IMR-90 (cell line): ENCODE measurements around the gene RHBDD1. TPM values are rescaled to one million over a fixed set of nuclear protein-coding genes. Genes with fewer than 3 reads are reported as not detected.

Experiments used
- ATAC-seq: fragments of 200-7000 bp; cut with Tn5 transposase; 2 replicates; pipeline ENCODE4 v1.9.1; 2020; ENCODE audit warnings: low read depth, mild to moderate bottlenecking, moderate library complexity
- BruUV-seq: library from RNA; stranded (reverse); fragments of 400-500 nt; replicated peaks from 2 replicates; lab custom pipeline; 2021; lab: Mats Ljungman, UMichigan
- CTCF ChIA-PET: fragments of 300-600 bp; formaldehyde crosslinking; extraction: SDS; loops from one replicate; lab custom pipeline; 2021; ENCODE audit warnings: antibody characterized with exemption; lab: Yijun Ruan, JAX
- POLR2A ChIA-PET: fragments of 300-600 bp; sonication (Branson Sonifier 250); formaldehyde crosslinking; loops from one replicate; lab custom pipeline; 2022; ENCODE audit warnings: antibody characterized with exemption; ENCODE audit not compliant: unreplicated experiment; lab: Charles Lee
- DNase-seq: peaks from one replicate; pipeline ENCODE4 v3.0.0; 2013
- H2AFZ ChIP-seq: replicated peaks from 2 replicates; pipeline ENCODE3; 2013; ENCODE audit warnings: low read length, mild to moderate bottlenecking; ENCODE audit not compliant: poor library complexity
- H2AK5ac ChIP-seq: 2 replicates; pipeline ENCODE4 v1.6.1; 2013; ENCODE audit warnings: low read depth, low read length, inconsistent platforms
- H2AK9ac ChIP-seq: replicated peaks from 2 replicates; pipeline ENCODE3; 2013; ENCODE audit warnings: mild to moderate bottlenecking, low read depth, low read length, moderate library complexity; ENCODE audit not compliant: poor library complexity
- H2BK120ac ChIP-seq: 2 replicates; pipeline ENCODE4 v1.6.1; 2013; ENCODE audit warnings: low read depth, low read length, inconsistent platforms
- H2BK15ac ChIP-seq: 3 replicates; pipeline ENCODE4 v1.6.1; 2013; ENCODE audit warnings: low read depth, low read length, inconsistent platforms
- H2BK20ac ChIP-seq: 2 replicates; pipeline ENCODE4 v1.6.1; 2013; ENCODE audit warnings: low read depth, mild to moderate bottlenecking, inconsistent platforms, low read length, moderate library complexity
- H2BK5ac ChIP-seq: 2 replicates; pipeline ENCODE4 v1.6.1; 2013; ENCODE audit warnings: mild to moderate bottlenecking, low read depth, low read length, inconsistent platforms; ENCODE audit not compliant: poor library complexity, severe bottlenecking
- H3K14ac ChIP-seq: replicated peaks from 2 replicates; pipeline ENCODE4 v1.6.1; 2013; ENCODE audit warnings: low read depth, low read length, inconsistent platforms
- H3K18ac ChIP-seq: 2 replicates; pipeline ENCODE4 v1.6.1; 2013; ENCODE audit warnings: low read depth, low read length, control low read depth
- H3K23ac ChIP-seq: 2 replicates; pipeline ENCODE4 v1.6.1; 2013; ENCODE audit warnings: low read depth, low read length, inconsistent platforms
- H3K27ac ChIP-seq: 2 replicates; pipeline ENCODE4 v1.5.1; 2013; ENCODE audit warnings: mild to moderate bottlenecking, control low read depth, low read length; ENCODE audit not compliant: insufficient read depth
- H3K27me3 ChIP-seq: 2 replicates; pipeline ENCODE4 v1.6.1; 2013; ENCODE audit warnings: low read length; ENCODE audit not compliant: control insufficient read depth, insufficient read depth
- H3K36me3 ChIP-seq: 2 replicates; pipeline ENCODE4 v1.6.1; 2013; ENCODE audit warnings: low read length, mixed read lengths; ENCODE audit not compliant: control insufficient read depth, insufficient read depth
- H3K4ac ChIP-seq: 2 replicates; pipeline ENCODE4 v1.6.1; 2013; ENCODE audit warnings: low read depth, low read length, inconsistent platforms
- H3K4me1 ChIP-seq: 2 replicates; pipeline ENCODE4 v1.6.1; 2013; ENCODE audit warnings: low read length, mixed read lengths; ENCODE audit not compliant: control insufficient read depth, insufficient read depth
- H3K4me2 ChIP-seq: 2 replicates; pipeline ENCODE4 v1.6.1; 2013; ENCODE audit warnings: low read depth, mild to moderate bottlenecking, control low read depth, low read length, moderate library complexity
- H3K4me3 ChIP-seq: 2 replicates; pipeline ENCODE4 v1.5.1; 2013; ENCODE audit warnings: low read depth, mild to moderate bottlenecking, control low read depth, low read length, moderate library complexity; ENCODE audit not compliant: insufficient read depth
- H3K56ac ChIP-seq: 2 replicates; pipeline ENCODE4 v1.6.1; 2013; ENCODE audit warnings: low read length, inconsistent platforms; ENCODE audit not compliant: insufficient read depth; ENCODE audit errors: extremely low read depth
- H3K79me1 ChIP-seq, 2 experiments: 2 replicates each; pipeline ENCODE4 v1.6.1; 2013; ENCODE audit warnings: low read length in 2 of 2, inconsistent platforms in 1 of 2, low read depth in 1 of 2
- H3K9ac ChIP-seq: 2 replicates; pipeline ENCODE4 v1.6.1; 2013; ENCODE audit warnings: low read depth, low read length, control low read depth
- H3K9me1 ChIP-seq: 2 replicates; pipeline ENCODE4 v1.6.1; 2013; ENCODE audit warnings: low read length, inconsistent platforms; ENCODE audit not compliant: insufficient read depth
- H3K9me3 ChIP-seq: 2 replicates; pipeline ENCODE4 v1.6.1; 2013; ENCODE audit warnings: low read length; ENCODE audit not compliant: control insufficient read depth, insufficient read depth
- H4K20me1 ChIP-seq: 2 replicates; pipeline ENCODE4 v1.6.1; 2013; ENCODE audit warnings: low read length, inconsistent platforms; ENCODE audit not compliant: insufficient read depth
- H4K5ac ChIP-seq: 2 replicates; pipeline ENCODE4 v1.6.1; 2013; ENCODE audit warnings: mild to moderate bottlenecking, low read depth, low read length, control low read depth
- H4K8ac ChIP-seq, 2 experiments: 2 replicates each; pipeline ENCODE4 v1.6.1; 2013; ENCODE audit warnings: low read depth in 2 of 2, low read length in 2 of 2, control low read depth in 1 of 2, inconsistent platforms in 1 of 2
- H4K91ac ChIP-seq: 2 replicates; pipeline ENCODE4 v1.6.1; 2013; ENCODE audit warnings: low read depth, low read length, inconsistent platforms; ENCODE audit not compliant: insufficient read depth
- BHLHE40 ChIP-seq: fragments of 150-350 bp; IDR thresholded peaks from 2 replicates; pipeline ENCODE4 v1.6.1; 2016; ENCODE audit warnings: mild to moderate bottlenecking, low read depth, low read length
- CHD1 ChIP-seq: IDR thresholded peaks from 2 replicates; pipeline ENCODE4 v1.6.1; 2012; ENCODE audit warnings: low read depth, low read length, improper control_type of control experiment
- FOS ChIP-seq: fragments of 150-350 bp; IDR thresholded peaks from 2 replicates; pipeline ENCODE4 v1.6.1; 2016; ENCODE audit warnings: low read depth, low read length
- MAFK ChIP-seq: IDR thresholded peaks from 2 replicates; pipeline ENCODE4 v1.6.1; 2012; ENCODE audit warnings: low read depth, low read length, improper control_type of control experiment
- MAZ ChIP-seq: IDR thresholded peaks from 2 replicates; pipeline ENCODE4 v1.6.1; 2012; ENCODE audit warnings: low read depth, mild to moderate bottlenecking, low read length, improper control_type of control experiment, moderate library complexity, borderline replicate concordance
- MXI1 ChIP-seq: IDR thresholded peaks from 2 replicates; pipeline ENCODE4 v1.6.1; 2012; ENCODE audit warnings: low read depth, mild to moderate bottlenecking, low read length, moderate library complexity, borderline replicate concordance
- NFE2L2 ChIP-seq: fragments of 150-350 bp; IDR thresholded peaks from 2 replicates; pipeline ENCODE4 v1.6.1; 2016; ENCODE audit warnings: low read depth, mild to moderate bottlenecking, low read length
- POLR2A ChIP-seq: IDR thresholded peaks from 2 replicates; pipeline ENCODE4 v1.6.1; 2012; ENCODE audit warnings: mild to moderate bottlenecking, low read depth, low read length
- RAD21 ChIP-seq: IDR thresholded peaks from 2 replicates; pipeline ENCODE4 v1.6.1; 2012; ENCODE audit warnings: low read length, improper control_type of control experiment
- RCOR1 ChIP-seq: IDR thresholded peaks from 2 replicates; pipeline ENCODE4 v1.6.1; 2012; ENCODE audit warnings: mild to moderate bottlenecking, low read length, improper control_type of control experiment; ENCODE audit not compliant: insufficient replicate concordance
- RFX5 ChIP-seq: IDR thresholded peaks from 2 replicates; pipeline ENCODE4 v1.8.0; 2012; ENCODE audit warnings: low read depth, mild to moderate bottlenecking, low read length, moderate library complexity
- SMC3 ChIP-seq: fragments of 150-350 bp; IDR thresholded peaks from 2 replicates; pipeline ENCODE4 v1.6.1; 2016; ENCODE audit warnings: low read depth, mild to moderate bottlenecking, antibody characterized with exemption, low read length, moderate library complexity
- WGBS, 2 experiments: methylation state at CpG; one replicate each; pipeline versions ENCODE4 v1.1.5 to v1.1.7; 2013; ENCODE audit warnings: missing lambda C conversion rate in 2 of 2; ENCODE audit not compliant: insufficient read length in 1 of 2; ENCODE audit errors: extremely low coverage in 2 of 2; 5-methylcytosine and 5-hydroxymethylcytosine counted together
- dilution Hi-C: fragments of 300-500 bp; cut with HindIII; formaldehyde crosslinking; loops from one replicate; pipeline ENCODE4 v1.14.3; 2018; ENCODE audit warnings: low sequenced_read_pairs; ENCODE audit not compliant: unreplicated experiment
- in situ Hi-C: fragments of 300-500 bp; cut with MboI; formaldehyde crosslinking; loops from 3 replicates; pipeline ENCODE4 v1.14.3; 2019; ENCODE audit warnings: low sequenced_read_pairs, inconsistent platforms, mixed read lengths
- intact Hi-C: fragments of 100-400 bp; cut with micrococcal nuclease; formaldehyde crosslinking; loops from 2 replicates; pipeline ENCODE4 v1.10.0; 2022
- polyA plus RNA-seq, 3 experiments: library from polyadenylated mRNA; depleted of rRNA; stranded (reverse); fragments of >200 nt; gene quantifications; 2 replicates each; pipeline ENCODE4 v1.2.3, GENCODE V29; 2012; ENCODE audit warnings: low replicate concordance in 1 of 3
- total RNA-seq: library from RNA; depleted of rRNA; stranded (reverse); fragments of >200 nt; gene quantifications from 2 replicates; pipeline ENCODE4 v1.2.3, GENCODE V29; 2012
- TF ChIP-seq, protein P1 (sequence below): fragments of 150-350 bp; IDR thresholded peaks from 2 replicates; pipeline ENCODE4 v1.6.1; 2017; ENCODE audit warnings: mild to moderate bottlenecking, antibody characterized with exemption, low read length, low read depth

RHBDD1 gene
- total and polyA plus RNA-seq, 2 of the 4 experiments (the other 2 are of a cell fraction), result 9.7 to 14.0 TPM

DNA sequence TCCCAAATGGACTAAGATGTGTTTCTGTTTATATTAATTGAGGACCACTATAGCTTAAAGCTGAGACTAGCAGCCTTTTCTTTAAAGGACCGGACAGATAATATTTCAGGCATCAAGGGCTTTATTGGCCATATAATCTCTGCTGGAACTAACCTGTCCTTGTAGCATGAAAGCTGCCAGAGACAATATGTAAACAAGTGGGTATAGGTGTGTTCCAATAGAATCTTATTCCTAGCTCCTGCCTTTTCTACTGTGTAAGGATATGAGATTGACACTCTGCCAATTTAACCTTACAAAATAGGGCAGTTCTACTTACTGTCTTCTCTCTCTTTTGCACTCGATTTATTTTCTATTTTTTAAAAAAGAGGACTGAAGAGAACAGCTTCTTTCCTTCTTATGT lies 74.0 kb downstream of the RHBDD1 start:
- no peaks in the 10 kb centered on the region for H3K27me3 ChIP-seq
- peak overlapping the region; percentile 66; the same call in 1 of the 3 replicates for H2BK15ac ChIP-seq
- H3K4me2 ChIP-seq, result no peak overlapping the region
- H3K14ac ChIP-seq, result peak overlapping the region; percentile 74; the same call in 1 of the 2 replicates
- H3K4me3 ChIP-seq, result no peak overlapping the region
- peak overlapping the region; percentile 84 for H4K91ac ChIP-seq
- CTCF ChIA-PET, result no interaction called here
- no peaks in the 10 kb centered on the region for H3K9me3 ChIP-seq
- no peak for TF ChIP-seq BHLHE40
- no peak for TF ChIP-seq RCOR1
- TF ChIP-seq FOS, result no peak
- no peak for TF ChIP-seq RAD21
- TF ChIP-seq MAZ, result no peak
- TF ChIP-seq CHD1, result no peak
- TF ChIP-seq, protein P1, sequence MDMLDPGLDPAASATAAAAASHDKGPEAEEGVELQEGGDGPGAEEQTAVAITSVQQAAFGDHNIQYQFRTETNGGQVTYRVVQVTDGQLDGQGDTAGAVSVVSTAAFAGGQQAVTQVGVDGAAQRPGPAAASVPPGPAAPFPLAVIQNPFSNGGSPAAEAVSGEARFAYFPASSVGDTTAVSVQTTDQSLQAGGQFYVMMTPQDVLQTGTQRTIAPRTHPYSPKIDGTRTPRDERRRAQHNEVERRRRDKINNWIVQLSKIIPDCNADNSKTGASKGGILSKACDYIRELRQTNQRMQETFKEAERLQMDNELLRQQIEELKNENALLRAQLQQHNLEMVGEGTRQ, result no peak
- no peak for TF ChIP-seq RFX5
- TF ChIP-seq POLR2A, result no peak
- no peak for TF ChIP-seq NFE2L2
- no peak for TF ChIP-seq SMC3
- TF ChIP-seq MXI1, result no peak
- no peak for TF ChIP-seq MAFK
- ATAC-seq (no peak), DNase-seq (no peak)
- H3K18ac ChIP-seq, result peak overlapping the region; percentile 73; the same call in 1 of the 2 replicates
- H3K56ac ChIP-seq, result no peak overlapping the region
- BruUV-seq, result no TSS peak
- H3K9ac ChIP-seq, result no peak overlapping the region
- peak overlapping the region; percentile 83; the same call in 1 of the 2 replicates for H2AK5ac ChIP-seq
- H2BK5ac ChIP-seq, result peak overlapping the region; percentile 97
- H2AFZ ChIP-seq, result no peak overlapping the region
- H3K79me1 ChIP-seq, result peaks cover 8 to 28% of the 10 kb centered on the region in 2 experiments; a peak in 3 of 4 replicates
- peaks cover 8% of the 10 kb centered on the region; the same call in 1 of the 2 replicates for H3K4me1 ChIP-seq
- peaks cover 7% of the 10 kb centered on the region for H3K9me1 ChIP-seq
- H2BK120ac ChIP-seq, result peak overlapping the region; percentile 97; the same call in 1 of the 2 replicates
- WGBS, 2 experiments, result 100% methylated on average over 1 of the region's 2 CpGs; no CpG with 5 or more reads in 1 of the 2 experiments
- peak overlapping the region; percentile 90 for H3K4ac ChIP-seq
- peak overlapping the region; percentile 94 for H2BK20ac ChIP-seq
- peak overlapping the region; percentile 64; the same call in 1 of the 2 replicates for H4K5ac ChIP-seq
- in situ Hi-C loops, result no loop called here
- H3K27ac ChIP-seq, result no peak overlapping the region
- H3K36me3 ChIP-seq, result peaks cover 1% of the 10 kb centered on the region; the same call in 1 of the 2 replicates
- no peaks in the 10 kb centered on the region for H4K20me1 ChIP-seq
- H4K8ac ChIP-seq, result peak overlapping the region; percentile 51 to 89; a peak in 3 of 4 replicates
- intact Hi-C loops, result no loop called here
- dilution Hi-C loops, result no loop called here
- H3K23ac ChIP-seq, result peak overlapping the region; percentile 81; the same call in 1 of the 2 replicates
- no peak overlapping the region for H2AK9ac ChIP-seq
- POLR2A ChIA-PET, result interaction anchor here (0.5 to 0.6 kb wide), 2 partner anchors 42 to 570 kb away, joined by 3 to 5 read pairs; no protein-coding TSS in a partner anchor
